Heart right ventricle (tissue), 16 donors: ENCODE results near the gene SH3RF3. TPM values are rescaled to one million over a fixed set of nuclear protein-coding genes. Genes with fewer than 3 reads are reported as not detected.

Experiments
- ATAC-seq, 8 donors: fragments of 200-7000 bp; cut with Tn5 transposase; one replicate each; pipeline ENCODE4 v1.9.1; 2020; ENCODE audit warnings: mild to moderate bottlenecking in 8 of 8, moderate library complexity in 8 of 8, moderate number of reproducible peaks in 1 of 8
- DNase-seq, 2 donors: peaks; one replicate each; pipeline ENCODE4 v3.0.0-alpha.2; 2020
- H3K27ac ChIP-seq, 10 donors: fragments of 200-600 bp; sonication (generic) in 2 of 10; one replicate each; pipeline versions ENCODE4 v1.5.0 to v1.8.0; 2020 to 2022; ENCODE audit warnings: mild to moderate bottlenecking in 3 of 10
- H3K27me3 ChIP-seq, 7 donors: fragments of 200-600 bp; one replicate each; pipeline ENCODE4 v1.8.0; 2021 to 2022; ENCODE audit warnings: mild to moderate bottlenecking in 2 of 7
- H3K36me3 ChIP-seq, 9 donors: fragments of 200-600 bp; sonication (generic) in 1 of 9; one replicate each; pipeline versions ENCODE4 v1.5.0 to v1.8.0; 2020 to 2022; ENCODE audit warnings: mild to moderate bottlenecking in 2 of 9
- H3K4me1 ChIP-seq, 9 donors: fragments of 200-600 bp; sonication (generic) in 1 of 9; one replicate each; pipeline versions ENCODE4 v1.5.0 to v1.8.0; 2020 to 2022; ENCODE audit warnings: mild to moderate bottlenecking in 4 of 9
- H3K4me3 ChIP-seq, 10 donors: fragments of 200-600 bp; sonication (generic) in 2 of 10; one replicate each; pipeline versions ENCODE4 v1.5.0 to v1.8.0; 2020 to 2022; ENCODE audit warnings: mild to moderate bottlenecking in 7 of 10, moderate library complexity in 2 of 10
- H3K9me3 ChIP-seq, 11 donors: fragments of 200-600 bp in 10 of 11; sonication (generic) in 2 of 11; one replicate each; pipeline versions ENCODE4 v1.5.0 to v1.8.0; 2013 to 2022; ENCODE audit warnings: mild to moderate bottlenecking in 2 of 11, control low read depth in 1 of 11, moderate library complexity in 1 of 11
- WGBS, 2 donors: extraction: QIAGEN DNeasy Blood & Tissue Kit; methylation state at CpG; one replicate each; pipeline ENCODE4 v1.1.7; 2013; ENCODE audit warnings: inconsistent platforms in 1 of 2; 5-methylcytosine and 5-hydroxymethylcytosine counted together
- intact Hi-C, 10 donors: fragments of 100-400 bp; cut with DNase I; formaldehyde crosslinking; loops; one replicate each; pipeline versions ENCODE4 v1.11.1 to v1.14.2; 2022
- polyA plus RNA-seq, 2 donors: library from polyadenylated mRNA; stranded (reverse); fragments of 200-250 nt; gene quantifications; one replicate each; pipeline ENCODE4 v1.2.3, GENCODE V29; 2013
- total RNA-seq, 10 donors: library from RNA; stranded (reverse); fragmentation: NEBNext Ultra II Directional in 3 of 10; extraction: Animal tissue kit (Norgen Biotek cat#: 25700) in 3 of 10; gene quantifications; one replicate each; pipeline versions ENCODE4 v1.2.1 to v1.2.4, GENCODE V29; 2021 to 2023
- TF ChIP-seq, protein P1 (sequence below), 9 donors: fragments of 200-600 bp; sonication (generic) in 2 of 9; IDR thresholded peaks; one replicate each; pipeline versions ENCODE4 v1.5.0 to v1.8.0; 2021 to 2022; ENCODE audit warnings: antibody characterized with exemption in 9 of 9, mild to moderate bottlenecking in 5 of 9, moderate library complexity in 1 of 9
- donor health status: Arrhythmogenic right ventricular cardiomyopathy.
- donor health status: ischemic (EF 13 %, LVEDD 7.1; RV severe dilation, severe dysfunction).
- donor health status: healthy with polysubstance abuse.
- donor health status: DM: no; HTN: yes; CAD: no.
- donor health status: DM: no; HTN: no; CAD: no.
- donor health status: ischemic (EF 25% LVEDD 6.9; RV normal size, moderate dysfunction).
- donor health status: ischemic (EF 25% LVEDD 5.7; RV mildly dilated, moderate dysfunction).
- donor health status: healthy.
- donor health status: DM: yes; HTN: yes; CAD: no.
- donor health status: Ischemic cardiomyopathy.
- donor health status: ischemic (EF 35%, LVEDD 5.7; RV mildly dilated, moderate dysfunction).
- donor health status: nonischemic (EF 11% LVEDD 7.7; RV severe dilation, severe dysfunction).
- donor health status: DM: yes; HTN: yes; CAD: no.
- donor health status: PGD.
- donor health status: ischemic (EF 29% LVEDD 5.4; RV normal size, mild dysfunction).
- donor health status: nonischemic (EF 23%, LVEDD 6.1; RV moderate dilation, normal function).

The SH3RF3 gene
- total and polyA plus RNA-seq, 12 donors: 5.0 to 11.5 (median 8.6) TPM

DNA sequence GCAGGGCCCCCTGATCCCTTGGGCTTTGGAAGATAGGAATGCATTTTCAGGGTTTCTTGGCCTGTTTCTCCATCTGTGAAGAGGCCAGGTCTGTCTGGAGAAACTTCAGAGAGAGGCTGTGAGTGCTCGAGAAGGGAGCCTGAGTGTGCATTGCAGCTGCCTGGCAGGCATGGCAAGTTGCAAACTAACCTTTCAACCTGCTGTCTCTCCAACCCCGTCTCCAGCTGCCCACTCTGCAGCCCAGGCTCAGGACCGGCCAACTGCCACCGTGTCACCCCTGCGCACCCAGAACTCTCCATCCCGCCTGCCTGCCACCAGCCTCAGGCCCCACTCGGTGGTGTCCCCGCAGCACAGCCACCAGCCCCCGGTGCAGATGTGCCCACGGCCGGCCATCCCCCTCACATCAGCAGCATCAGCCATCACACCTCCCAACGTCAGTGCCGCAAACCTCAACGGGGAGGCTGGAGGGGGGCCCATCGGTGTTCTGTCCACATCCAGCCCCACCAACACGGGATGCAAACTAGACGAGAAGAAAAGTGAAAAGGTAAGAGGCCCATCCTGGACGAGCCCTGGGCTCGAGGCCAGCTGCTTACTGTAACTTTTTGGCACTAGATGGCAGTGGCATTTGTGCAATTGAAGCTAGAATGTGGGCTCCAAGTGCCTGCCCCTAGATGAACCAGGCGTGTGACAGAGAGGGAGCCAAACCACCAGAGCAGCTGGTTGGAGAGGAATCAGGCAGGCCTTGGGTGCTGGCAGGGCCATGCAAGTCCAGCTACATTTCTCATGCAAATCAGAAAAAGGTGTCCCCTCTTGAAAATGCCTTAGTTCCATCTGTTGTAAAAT lies 320.2 kb downstream of the SH3RF3 start:
- WGBS, 2 donors: 65 to 72% methylated on average over 20 of the region's 20 CpGs
- intact Hi-C loops: loop anchor here in 2 of 10 donors (10.0 kb wide), 1 partner anchor 46 kb away; no protein-coding TSS in a partner anchor
- H3K4me3 ChIP-seq: no peak overlapping the region
- H3K27me3 ChIP-seq: no peaks in the 10 kb centered on the region
- peaks cover 0 to 12% (median 3%) of the 10 kb centered on the region in 11 donors for H3K9me3 ChIP-seq
- peak; percentile 77 to 96 (median 89) for ATAC-seq
- H3K27ac ChIP-seq: peak overlapping the region in 6 of 10 donors; percentile 7 to 56 (median 39)
- peaks cover 0 to 28% (median 18%) of the 10 kb centered on the region in 9 donors for H3K4me1 ChIP-seq
- TF ChIP-seq, protein P1, sequence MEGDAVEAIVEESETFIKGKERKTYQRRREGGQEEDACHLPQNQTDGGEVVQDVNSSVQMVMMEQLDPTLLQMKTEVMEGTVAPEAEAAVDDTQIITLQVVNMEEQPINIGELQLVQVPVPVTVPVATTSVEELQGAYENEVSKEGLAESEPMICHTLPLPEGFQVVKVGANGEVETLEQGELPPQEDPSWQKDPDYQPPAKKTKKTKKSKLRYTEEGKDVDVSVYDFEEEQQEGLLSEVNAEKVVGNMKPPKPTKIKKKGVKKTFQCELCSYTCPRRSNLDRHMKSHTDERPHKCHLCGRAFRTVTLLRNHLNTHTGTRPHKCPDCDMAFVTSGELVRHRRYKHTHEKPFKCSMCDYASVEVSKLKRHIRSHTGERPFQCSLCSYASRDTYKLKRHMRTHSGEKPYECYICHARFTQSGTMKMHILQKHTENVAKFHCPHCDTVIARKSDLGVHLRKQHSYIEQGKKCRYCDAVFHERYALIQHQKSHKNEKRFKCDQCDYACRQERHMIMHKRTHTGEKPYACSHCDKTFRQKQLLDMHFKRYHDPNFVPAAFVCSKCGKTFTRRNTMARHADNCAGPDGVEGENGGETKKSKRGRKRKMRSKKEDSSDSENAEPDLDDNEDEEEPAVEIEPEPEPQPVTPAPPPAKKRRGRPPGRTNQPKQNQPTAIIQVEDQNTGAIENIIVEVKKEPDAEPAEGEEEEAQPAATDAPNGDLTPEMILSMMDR (IDR thresholded peaks at IDR 0.05): peak in 4 of 9 donors; percentile 18 to 47 (median 36)
- peaks cover 0 to 11% (median 0%) of the 10 kb centered on the region in 9 donors for H3K36me3 ChIP-seq
- peak; percentile 45 to 71 for DNase-seq

DNA sequence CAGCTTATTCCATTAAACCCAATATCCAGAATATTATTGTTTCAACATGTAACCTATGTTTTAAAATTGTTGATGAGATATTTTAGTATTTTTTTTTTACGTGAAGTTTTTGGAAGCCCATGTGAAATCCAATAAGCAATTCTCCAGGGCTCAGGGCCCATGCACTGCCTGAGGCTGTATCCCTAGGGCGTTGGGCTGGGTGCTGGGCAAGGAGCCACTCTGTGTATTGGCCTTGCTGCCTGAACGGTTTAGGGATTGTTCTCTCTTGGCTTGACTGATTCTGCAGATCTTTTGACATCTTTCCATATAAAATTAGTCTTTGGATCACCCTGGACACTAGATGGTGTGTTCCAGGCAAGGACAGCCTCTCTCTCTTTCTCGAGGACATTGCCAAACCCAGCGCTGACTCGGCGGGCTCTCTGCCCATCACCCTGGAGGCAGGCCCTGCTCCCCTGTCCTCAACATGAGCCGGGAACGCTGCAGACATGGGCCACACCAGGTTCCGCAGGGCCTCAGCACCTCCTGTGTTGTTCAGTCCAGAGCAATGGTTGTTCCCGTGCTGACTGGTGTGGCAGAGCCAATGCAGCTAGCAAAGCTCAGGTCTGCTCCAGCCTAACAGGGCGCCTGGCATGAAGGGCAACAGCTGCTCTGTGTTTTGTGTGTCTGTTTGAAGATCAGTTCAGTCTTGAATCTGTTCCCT lies 321.7 kb downstream of the SH3RF3 start:
- TF ChIP-seq, protein P1 (IDR thresholded peaks at IDR 0.05): no peak
- DNase-seq (peak in 1 of 2 donors; percentile 51), ATAC-seq (peak in 7 of 8 donors; percentile 29 to 77 (median 67))
- intact Hi-C loops: no loop called here
- H3K27ac ChIP-seq: peak overlapping the region in 5 of 10 donors; percentile 8 to 56 (median 52)
- H3K4me1 ChIP-seq: peaks cover 0 to 28% (median 18%) of the 10 kb centered on the region in 9 donors
- H3K36me3 ChIP-seq: peaks cover 0 to 11% (median 0%) of the 10 kb centered on the region in 9 donors
- no peaks in the 10 kb centered on the region for H3K27me3 ChIP-seq
- 68 to 69% methylated on average over 12 of the region's 12 CpGs for WGBS, 2 donors
- no peaks in the 10 kb centered on the region for H3K9me3 ChIP-seq
- H3K4me3 ChIP-seq: no peak overlapping the region

- peaks cover 4 to 37% (median 26%) of the 10 kb centered on the region in 9 donors for H3K4me1 ChIP-seq
- intact Hi-C loops: no loop called here
- TF ChIP-seq, protein P1 (IDR thresholded peaks at IDR 0.05): no peak
- WGBS, 2 donors: 94 to 96% methylated on average over 6 of the region's 6 CpGs
- H3K9me3 ChIP-seq: no peaks in the 10 kb centered on the region
- no peak for ATAC-seq
- no peak overlapping the region for H3K27ac ChIP-seq
- H3K4me3 ChIP-seq: no peak overlapping the region
- H3K27me3 ChIP-seq: no peaks in the 10 kb centered on the region
- DNase-seq: no peak
- H3K36me3 ChIP-seq: peaks cover 0 to 11% (median 0%) of the 10 kb centered on the region in 9 donors
These were observed 322.7 kb downstream of the SH3RF3 start for GRCh38 chr2:109451671-109452070.
